Cardiac ventricle fibroblast (primary cell): ENCODE measurements around the gene SAC3D1. TPM values are rescaled to one million over a fixed set of nuclear protein-coding genes. Genes with fewer than 3 reads are reported as not detected.

Source experiments
- total RNA-seq: library from RNA; depleted of rRNA; stranded (reverse); fragments of >200 nt; gene quantifications from 2 replicates; pipeline ENCODE4 v1.2.3, GENCODE V29; 2015

Gene SAC3D1
- 12.4 and 12.6 TPM in 2 replicates for total RNA-seq

GRCh38 chr11:65040847-65041622, at the start of gene SAC3D1:
Gene SAC3D1 (plus strand): TSS chr11:65041210. CDS start chr11:65041293, 83 bp downstream.

GRCh38 chr11:64996710-64997380, 44.2 kb upstream of the SAC3D1 start, which contains the start of gene BATF2:
Gene BATF2 (minus strand): TSS chr11:64996971. CDS start chr11:64996914, 57 bp downstream.

GRCh38 chr11:65013888-65014725, 26.9 kb upstream of the SAC3D1 start, which contains the start of gene ARL2:
Gene ARL2 (plus strand): TSS chr11:65014160. CDS start chr11:65014208, 48 bp downstream.

GRCh38 chr11:65027213-65028067, 13.6 kb upstream of the SAC3D1 start, which contains the start of gene SNX15:
Gene SNX15 (plus strand): TSS chr11:65027439. CDS start chr11:65027538, 99 bp downstream.

GRCh38 chr11:65058419-65059054, 17.5 kb downstream of the SAC3D1 start, which contains the start of gene NAALADL1:
Gene NAALADL1 (minus strand): TSS chr11:65058553. CDS start chr11:65058521, 32 bp downstream.

GRCh38 chr11:65083834-65084597, 43.0 kb downstream of the SAC3D1 start, which contains the start of the genes CDCA5 and ZFPL1:
Gene CDCA5 (minus strand): TSS chr11:65084040. CDS start chr11:65083978, 62 bp downstream.
Gene ZFPL1 (plus strand): TSS chr11:65084222. CDS start chr11:65084699, 477 bp downstream.

Other genes with a start within 250 kb of the SAC3D1 start
- 2.4 and 3.3 TPM in 2 replicates for gene MAP4K2, start 238.0 kb upstream of the SAC3D1 start, total RNA-seq
- 21.8 and 22.0 TPM in 2 replicates for gene MEN1, start 230.7 kb upstream of the SAC3D1 start, total RNA-seq
- gene CDC42BPG, start 196.6 kb upstream of the SAC3D1 start, total RNA-seq: 0.05 and 0.06 TPM in 2 replicates
- gene EHD1, start 162.6 kb upstream of the SAC3D1 start, total RNA-seq: 38.2 and 40.1 TPM in 2 replicates
- gene ATG2A, start 124.0 kb upstream of the SAC3D1 start, total RNA-seq: 22.7 and 24.6 TPM in 2 replicates
- 13.1 and 14.1 TPM in 2 replicates for gene PPP2R5B, start 116.5 kb upstream of the SAC3D1 start, total RNA-seq
- gene GPHA2, start 105.3 kb upstream of the SAC3D1 start, total RNA-seq: not detected in 2 replicates
- gene MAJIN, start 69.1 kb upstream of the SAC3D1 start, total RNA-seq: not detected in 2 replicates
- gene BATF2, start 44.2 kb upstream of the SAC3D1 start, total RNA-seq: not detected in 2 replicates
- 128 and 130 TPM in 2 replicates for gene ARL2, start 27.1 kb upstream of the SAC3D1 start, total RNA-seq
- 12.8 and 12.9 TPM in 2 replicates for gene SNX15, start 13.8 kb upstream of the SAC3D1 start, total RNA-seq
- gene NAALADL1, start 17.3 kb downstream of the SAC3D1 start, total RNA-seq: 17.6 and 21.8 TPM in 2 replicates
- 1.4 and 2.6 TPM in 2 replicates for gene CDCA5, start 42.8 kb downstream of the SAC3D1 start, total RNA-seq
- 24.3 and 32.6 TPM in 2 replicates for gene ZFPL1, start 43.0 kb downstream of the SAC3D1 start, total RNA-seq
- gene VPS51, start 55.0 kb downstream of the SAC3D1 start, total RNA-seq: 325 and 679 TPM in 2 replicates
- 1.2 and 4.9 TPM in 2 replicates for gene TM7SF2, start 70.7 kb downstream of the SAC3D1 start, total RNA-seq
- gene ZNHIT2, start 76.5 kb downstream of the SAC3D1 start, total RNA-seq: 13.9 and 14.3 TPM in 2 replicates
- gene FAU, start 80.9 kb downstream of the SAC3D1 start, total RNA-seq: 755 and 823 TPM in 2 replicates
- gene MRPL49, start 81.1 kb downstream of the SAC3D1 start, total RNA-seq: 45.5 and 47.6 TPM in 2 replicates
- 64.9 and 65.4 TPM in 2 replicates for gene SYVN1, start 93.3 kb downstream of the SAC3D1 start, total RNA-seq
- not detected in 2 replicates for gene SPDYC, start 129.0 kb downstream of the SAC3D1 start, total RNA-seq
- gene CAPN1, start 140.7 kb downstream of the SAC3D1 start, total RNA-seq: 126 and 205 TPM in 2 replicates
- gene POLA2, start 220.8 kb downstream of the SAC3D1 start, total RNA-seq: 5.5 and 7.1 TPM in 2 replicates